Ovary (tissue), 9 donors: ENCODE results near the gene SLC6A4. TPM values are rescaled to one million over a fixed set of nuclear protein-coding genes. Genes with fewer than 3 reads are reported as not detected.

ENCODE experiments used
- DNase-seq, 5 donors: peaks; one replicate each; pipeline ENCODE4 v3.0.0-alpha.2; 2019 to 2020
- H3K27ac ChIP-seq, 2 donors: fragments of 200-600 bp; one replicate each; pipeline versions ENCODE4 v1.5.1 to v1.8.0; 2019 to 2022
- H3K27me3 ChIP-seq: fragments of 200-600 bp; one replicate; pipeline ENCODE4 v1.8.0; 2022
- H3K36me3 ChIP-seq: fragments of 200-600 bp; sonication (generic); one replicate; pipeline ENCODE4 v1.5.1; 2019
- H3K4me1 ChIP-seq: one replicate; pipeline ENCODE4 v1.8.1; 2013; ENCODE audit warnings: mild to moderate bottlenecking, moderate library complexity; ENCODE audit not compliant: insufficient read depth
- H3K4me3 ChIP-seq: fragments of 200-600 bp; sonication (generic); one replicate; pipeline ENCODE4 v1.5.1; 2017
- H3K9me3 ChIP-seq, 2 donors: fragments of 200-600 bp in 1 of 2; sonication (generic) in 1 of 2; one replicate each; pipeline versions ENCODE4 v1.5.1 to v1.8.1; 2013 to 2019; ENCODE audit warnings: mild to moderate bottlenecking in 1 of 2, moderate library complexity in 1 of 2
- EP300 ChIP-seq: sonication (generic); formaldehyde crosslinking; IDR thresholded peaks from one replicate; pipeline ENCODE4 v1.6.1; 2017; ENCODE audit warnings: antibody characterized with exemption
- POLR2A ChIP-seq: fragments of 450-650 bp; IDR thresholded peaks from one replicate; pipeline ENCODE4 v1.6.1; 2017; ENCODE audit warnings: antibody characterized with exemption, mild to moderate bottlenecking, moderate library complexity
- WGBS, 3 donors: extraction: QIAGEN DNeasy Blood & Tissue Kit in 1 of 3; methylation state at CpG; one replicate each; pipeline versions ENCODE4 v1.1.5 to v1.1.7; 2013 to 2017; 5-methylcytosine and 5-hydroxymethylcytosine counted together
- intact Hi-C, 4 donors: fragments of 100-400 bp; cut with DNase I; formaldehyde crosslinking; loops; one replicate each; pipeline versions ENCODE4 v1.11.0 to v1.15.1; 2022 to 2023
- polyA plus RNA-seq, 2 donors: library from polyadenylated mRNA; stranded (reverse); fragments of 200-250 nt in 1 of 2; fragments of 350-450 nt in 1 of 2; fragmentation: Illumina TruSeq in 1 of 2; extraction: RNeasy Lipid Tissue Mini Kit (QIAGEN cat#74804) in 1 of 2; gene quantifications; one replicate each; pipeline ENCODE4 v1.2.3, GENCODE V29; 2013 to 2014
- total RNA-seq, 7 donors: library from RNA; depleted of rRNA in 2 of 7; stranded (reverse); fragments of >200 nt in 2 of 7; fragmentation: NEBNext Ultra II Directional in 3 of 7; extraction: Animal tissue kit (Norgen Biotek cat#: 25700) in 3 of 7; gene quantifications; one replicate each; pipeline versions ENCODE4 v1.1.0 to v1.2.4, GENCODE V29; 2016 to 2023
- TF ChIP-seq, protein P1 (sequence below), 3 donors: fragments of 450-650 bp in 2 of 3; fragments of 200-600 bp in 1 of 3; IDR thresholded peaks; one replicate each; pipeline versions ENCODE4 v1.5.1 to v1.8.0; 2016 to 2022; ENCODE audit warnings: antibody characterized with exemption in 3 of 3, mild to moderate bottlenecking in 1 of 3
- donor health status: DM: no; HTN: no; CAD: no; lungs with moderate emphysema.
- donor health status: DM: no; HTN: no; CAD: no.
- donor health status: Bipolar disorder and iron deficiency.
- donor health status: DM: yes; HTN: yes; CAD: no.
- donor health status: DM: no; HTN: no; CAD: no.
- donor health status: DM: yes; HTN: yes; CAD: no.

The SLC6A4 gene
- total and polyA plus RNA-seq, 9 donors, result 0.05 to 8.3 (median 0.87) TPM; not detected in 4

DNA sequence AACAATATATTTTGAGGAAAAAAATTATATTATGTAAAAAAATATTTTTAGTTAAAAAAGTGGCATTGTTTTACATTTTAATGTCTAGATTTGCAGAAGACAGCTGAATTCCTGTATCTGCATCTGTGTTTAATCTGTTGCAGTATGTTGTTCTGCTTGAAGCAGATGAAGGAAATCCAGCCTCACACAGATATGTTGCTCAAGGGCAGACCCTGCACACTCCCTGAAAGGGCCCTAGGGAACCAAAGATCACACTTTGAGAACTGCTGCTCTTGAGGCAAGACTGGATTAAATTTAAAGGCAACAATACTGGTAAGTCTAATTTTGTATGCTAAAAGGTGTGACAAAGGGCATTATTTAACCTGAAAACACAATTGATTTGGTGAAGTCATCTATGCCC, 16.4 kb upstream of the SLC6A4 start:
- Histone ChIP-seq H3K36me3 (no peaks in the 10 kb centered on the region), H3K27me3 (no peaks in the 10 kb centered on the region), H3K9me3 (no peaks in the 10 kb centered on the region), H3K27ac (no peak overlapping the region), H3K4me3 (no peak overlapping the region), H3K4me1 (no peaks in the 10 kb centered on the region)
- DNase-seq, result no peak
- TF ChIP-seq EP300 (no peak), POLR2A (no peak)
- TF ChIP-seq, protein P1, sequence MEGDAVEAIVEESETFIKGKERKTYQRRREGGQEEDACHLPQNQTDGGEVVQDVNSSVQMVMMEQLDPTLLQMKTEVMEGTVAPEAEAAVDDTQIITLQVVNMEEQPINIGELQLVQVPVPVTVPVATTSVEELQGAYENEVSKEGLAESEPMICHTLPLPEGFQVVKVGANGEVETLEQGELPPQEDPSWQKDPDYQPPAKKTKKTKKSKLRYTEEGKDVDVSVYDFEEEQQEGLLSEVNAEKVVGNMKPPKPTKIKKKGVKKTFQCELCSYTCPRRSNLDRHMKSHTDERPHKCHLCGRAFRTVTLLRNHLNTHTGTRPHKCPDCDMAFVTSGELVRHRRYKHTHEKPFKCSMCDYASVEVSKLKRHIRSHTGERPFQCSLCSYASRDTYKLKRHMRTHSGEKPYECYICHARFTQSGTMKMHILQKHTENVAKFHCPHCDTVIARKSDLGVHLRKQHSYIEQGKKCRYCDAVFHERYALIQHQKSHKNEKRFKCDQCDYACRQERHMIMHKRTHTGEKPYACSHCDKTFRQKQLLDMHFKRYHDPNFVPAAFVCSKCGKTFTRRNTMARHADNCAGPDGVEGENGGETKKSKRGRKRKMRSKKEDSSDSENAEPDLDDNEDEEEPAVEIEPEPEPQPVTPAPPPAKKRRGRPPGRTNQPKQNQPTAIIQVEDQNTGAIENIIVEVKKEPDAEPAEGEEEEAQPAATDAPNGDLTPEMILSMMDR (IDR thresholded peaks at IDR 0.05), result no peak
- intact Hi-C loops, result no loop called here

DNA sequence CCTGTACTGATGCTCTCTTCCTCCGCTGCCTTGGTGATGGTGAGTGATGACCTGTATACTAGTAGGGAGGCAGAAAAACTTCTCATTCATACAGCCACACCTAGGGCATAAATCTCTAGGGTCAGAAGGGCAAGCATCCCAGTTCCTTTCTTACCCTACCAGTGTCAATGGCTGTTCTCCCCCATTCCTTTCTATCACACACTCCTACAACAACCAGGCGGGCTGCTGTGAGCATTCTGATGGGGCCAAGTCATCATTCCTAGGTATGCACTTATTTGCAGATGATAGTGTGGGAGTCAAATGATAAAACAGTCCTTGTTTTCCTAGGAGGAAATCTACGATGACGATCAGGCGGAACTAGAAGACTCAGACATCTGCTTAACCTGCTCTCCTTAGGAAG, 14.0 kb upstream of the SLC6A4 start:
- H3K36me3 ChIP-seq, result no peaks in the 10 kb centered on the region
- 91 to 94% (median 92%) methylated on average over 5 of the region's 5 CpGs for WGBS, 3 donors
- TF ChIP-seq POLR2A (no peak), EP300 (no peak)
- TF ChIP-seq, protein P1 (IDR thresholded peaks at IDR 0.05), result no peak
- intact Hi-C loops, result no loop called here
- no peaks in the 10 kb centered on the region for H3K9me3 ChIP-seq
- no peak for DNase-seq
- H3K27me3 ChIP-seq, result no peaks in the 10 kb centered on the region
- no peak overlapping the region for H3K27ac ChIP-seq
- no peak overlapping the region for H3K4me3 ChIP-seq
- no peaks in the 10 kb centered on the region for H3K4me1 ChIP-seq

DNA sequence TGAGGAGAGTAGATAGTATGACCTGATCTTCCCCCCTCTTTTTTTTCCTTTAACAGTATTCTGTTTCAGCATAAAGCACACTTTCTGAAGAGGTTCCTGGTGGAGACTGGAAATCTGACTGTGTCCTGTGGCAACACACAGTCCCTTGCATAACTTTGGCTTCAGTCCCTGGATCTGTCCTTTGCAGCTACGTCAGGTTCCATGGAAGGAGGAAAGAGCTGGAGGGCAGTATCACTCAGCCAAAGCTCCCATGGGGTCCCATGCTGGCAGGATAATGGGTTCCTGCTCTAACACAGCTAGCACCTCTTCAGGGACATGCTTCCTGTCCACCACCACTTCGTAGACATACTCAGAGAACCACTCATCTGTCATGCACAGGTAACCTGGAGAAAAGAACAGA, 13.3 kb upstream of the SLC6A4 start:
- H3K27me3 ChIP-seq, result no peaks in the 10 kb centered on the region
- intact Hi-C loops, result no loop called here
- no peak overlapping the region for H3K27ac ChIP-seq
- H3K4me3 ChIP-seq, result no peak overlapping the region
- H3K36me3 ChIP-seq, result no peaks in the 10 kb centered on the region
- H3K4me1 ChIP-seq, result no peaks in the 10 kb centered on the region
- H3K9me3 ChIP-seq, result no peaks in the 10 kb centered on the region
- TF ChIP-seq POLR2A, result no peak
- TF ChIP-seq, protein P1 (IDR thresholded peaks at IDR 0.05), result no peak
- TF ChIP-seq EP300, result no peak
- 93 to 96% (median 95%) methylated on average over 2 of the region's 2 CpGs for WGBS, 3 donors
- no peak for DNase-seq

DNA sequence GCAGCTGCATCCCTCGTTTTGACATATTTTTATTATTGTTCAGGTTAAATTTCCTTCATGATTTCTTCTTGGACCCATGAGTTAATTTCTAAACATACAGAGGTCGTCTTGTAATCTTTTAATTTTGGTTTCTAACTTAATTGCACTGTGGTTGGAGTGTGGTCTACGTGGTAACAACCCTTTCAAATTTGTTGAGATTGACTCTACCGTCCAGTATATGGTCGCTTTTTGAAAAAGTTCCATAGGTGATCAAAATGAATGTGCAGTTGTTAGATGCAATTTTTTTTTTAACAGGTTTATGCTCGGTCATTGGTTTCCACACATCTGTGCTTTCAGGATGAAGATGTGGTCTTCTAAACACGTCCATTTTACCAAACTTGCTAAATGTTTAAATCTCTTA, 11.0 kb upstream of the SLC6A4 start:
- H3K27ac ChIP-seq, result no peak overlapping the region
- H3K4me3 ChIP-seq, result no peak overlapping the region
- H3K27me3 ChIP-seq, result no peaks in the 10 kb centered on the region
- no peaks in the 10 kb centered on the region for H3K36me3 ChIP-seq
- 91 to 93% (median 91%) methylated on average over 7 of the region's 7 CpGs for WGBS, 3 donors
- H3K9me3 ChIP-seq, result no peaks in the 10 kb centered on the region
- intact Hi-C loops, result no loop called here
- no peak for DNase-seq
- TF ChIP-seq, protein P1 (IDR thresholded peaks at IDR 0.05), result no peak
- TF ChIP-seq EP300, result no peak
- TF ChIP-seq POLR2A, result no peak
- no peaks in the 10 kb centered on the region for H3K4me1 ChIP-seq
